GM21529 (cell line): ENCODE measurements around the gene PPP1R12B.
"Not testable (repeated sequence)": the region's sequence is repeated elsewhere in the genome, so short reads cannot be mapped to it uniquely, and the experiment has no call there.

ENCODE experiments used
- ATAC-seq: cut with Tn5 transposase; IDR thresholded peaks from one replicate; pipeline ENCODE4 v1.9.1; 2021; ENCODE audit not compliant: unreplicated experiment

Gene PPP1R12B

DNA sequence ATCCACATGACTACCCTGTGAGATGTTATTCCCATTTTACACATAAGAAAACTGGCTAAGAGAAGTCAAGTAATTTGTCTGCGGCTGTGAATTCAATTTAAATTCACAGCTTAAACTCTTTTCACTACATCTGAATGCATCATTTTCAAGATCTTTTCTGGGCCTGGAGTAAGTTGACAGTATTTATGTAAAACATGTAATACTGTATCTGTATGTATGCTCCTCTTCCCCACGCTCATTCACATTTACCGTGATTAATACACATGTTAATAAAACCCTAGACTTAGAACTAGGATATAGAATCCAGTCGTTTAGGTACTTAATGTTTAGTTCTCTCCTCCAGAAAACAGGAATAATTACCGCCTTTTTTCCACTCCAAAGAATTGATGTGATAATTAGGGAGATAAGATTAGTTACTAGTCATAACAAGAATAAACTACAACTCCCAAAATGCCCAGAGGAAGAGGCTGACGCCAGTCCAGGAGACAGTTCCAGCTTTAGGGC is 442 bp upstream of the PPP1R12B start:
- no peak for ATAC-seq

- ATAC-seq, result peak; percentile 3
These were observed 868 bp downstream of the PPP1R12B start for GRCh38 chr1:202349206-202349928.

DNA sequence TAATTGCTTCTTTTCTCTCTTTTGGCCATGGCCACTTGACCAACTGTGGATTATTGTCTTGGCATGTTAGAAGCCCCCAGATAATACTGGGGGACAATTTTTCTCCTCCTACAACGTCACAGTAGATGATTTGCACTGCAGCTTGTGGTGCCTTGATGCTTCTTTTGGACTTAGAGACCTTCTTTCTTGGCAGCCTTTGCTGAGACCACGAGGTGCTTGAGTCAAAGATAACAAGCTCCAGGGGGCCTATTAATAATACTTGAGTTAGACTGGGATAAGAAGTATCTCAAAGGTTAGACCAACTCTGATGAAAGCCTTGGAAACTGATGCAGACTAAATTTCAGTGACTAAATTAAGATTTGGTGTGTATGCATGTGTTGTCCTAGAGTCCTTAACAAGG is 3.2 kb downstream of the PPP1R12B start:
- no peak for ATAC-seq

GRCh38 chr1:202352583-202353197 is 4.2 kb downstream of the PPP1R12B start:
- ATAC-seq, result not testable (repeated sequence)

GRCh38 chr1:202355944-202356553 is 7.5 kb downstream of the PPP1R12B start:
- ATAC-seq, result no peak

DNA sequence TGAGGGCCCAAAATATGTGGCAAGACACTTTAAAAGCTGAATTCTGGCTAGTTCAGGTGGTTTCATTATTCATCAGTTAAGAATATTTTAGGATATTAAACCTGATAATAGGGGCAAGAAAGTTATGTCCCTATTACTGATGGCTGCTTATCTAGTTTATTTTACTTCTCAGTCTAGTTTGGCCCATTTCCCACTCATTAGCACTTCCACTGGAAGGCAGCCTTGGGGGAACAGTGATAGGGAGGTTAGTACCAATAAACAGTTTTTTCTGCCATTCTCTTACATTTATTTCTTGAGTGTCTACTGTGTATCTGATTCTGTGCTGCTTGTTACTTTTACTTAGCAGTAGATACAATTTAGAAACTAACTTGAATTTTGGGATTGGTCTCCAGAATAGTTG is 9.0 kb downstream of the PPP1R12B start:
- no peak for ATAC-seq

DNA sequence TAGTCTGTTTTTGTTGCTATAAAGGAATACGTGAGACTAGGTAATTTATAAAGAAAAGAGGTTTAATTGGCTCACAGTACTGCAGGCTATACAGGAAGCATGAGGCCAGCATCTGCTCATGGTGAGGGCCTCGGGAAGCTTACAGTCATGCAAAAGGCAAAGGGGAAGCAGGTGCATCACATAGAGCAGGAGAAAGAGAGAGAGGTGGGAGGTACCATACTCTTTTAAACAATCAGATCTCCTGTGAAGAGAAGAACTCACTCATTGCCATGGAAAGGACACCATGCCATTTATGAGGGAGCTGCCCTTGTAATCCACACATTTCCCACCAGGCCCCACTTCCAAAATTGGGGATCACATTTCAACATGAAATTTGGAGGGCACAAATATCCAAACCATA is 12.7 kb downstream of the PPP1R12B start:
- ATAC-seq, result no peak

- ATAC-seq, result no peak
These were observed 13.2 kb downstream of the PPP1R12B start for GRCh38 chr1:202361701-202362100.

DNA sequence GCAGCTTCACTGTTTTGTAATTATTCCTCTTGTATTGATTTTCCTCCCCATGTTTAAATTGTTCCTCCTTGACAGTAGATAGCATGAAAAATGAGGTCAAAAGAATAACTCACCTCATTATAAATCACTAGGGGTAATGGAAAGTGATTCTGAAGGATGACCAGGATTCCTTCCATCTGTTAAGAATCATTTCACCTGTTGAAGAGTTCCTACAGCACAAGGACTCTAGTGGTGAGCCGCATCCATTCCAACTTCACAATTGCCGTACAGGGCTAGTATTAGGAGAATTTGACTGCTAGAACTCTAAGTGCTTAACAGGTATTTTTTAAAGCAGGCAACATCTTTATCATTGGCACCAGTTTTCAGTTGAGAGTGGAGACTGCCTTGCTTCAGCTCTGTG is 13.7 kb downstream of the PPP1R12B start:
- no peak for ATAC-seq

- ATAC-seq, result no peak
These were observed 16.8 kb downstream of the PPP1R12B start for GRCh38 chr1:202365092-202365815.

DNA sequence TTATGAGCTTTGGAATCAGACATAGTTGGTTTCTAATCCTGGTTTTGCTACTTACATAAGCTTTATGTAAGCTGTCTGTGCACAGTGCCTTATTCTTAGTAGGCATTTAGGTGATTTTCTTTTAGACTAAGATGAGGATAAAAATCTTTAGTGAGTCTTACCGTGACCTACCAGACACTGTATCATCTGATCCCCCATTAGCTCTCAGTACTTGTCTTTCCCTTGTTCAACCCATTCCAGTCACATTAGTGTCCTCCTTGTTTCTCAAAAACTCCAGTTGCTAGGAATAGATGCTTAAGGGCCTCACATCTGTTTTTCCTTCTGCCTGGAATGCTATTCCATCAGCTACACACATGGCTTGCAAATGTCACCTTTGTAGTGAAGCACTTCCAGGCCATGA is 18.8 kb downstream of the PPP1R12B start:
- ATAC-seq, result no peak

DNA sequence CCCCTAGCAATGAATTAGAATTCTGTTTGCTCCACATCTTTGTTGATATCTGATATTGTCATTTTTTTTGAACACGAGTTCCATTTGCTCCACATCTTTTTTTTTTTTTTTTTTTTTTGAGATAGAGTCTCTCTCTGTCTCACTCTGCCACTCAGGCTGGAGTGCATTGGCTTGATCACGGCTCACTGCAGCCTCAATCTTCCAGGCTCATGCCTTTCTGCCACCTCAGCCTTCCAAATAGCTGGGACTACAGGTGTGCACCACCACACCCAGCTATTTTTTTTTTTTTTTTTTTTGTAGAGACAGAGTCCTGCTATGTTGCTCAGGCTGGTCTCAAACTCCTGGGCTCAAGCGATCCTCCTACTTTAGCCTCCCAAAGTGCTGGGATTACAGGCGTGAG is 22.4 kb downstream of the PPP1R12B start:
- ATAC-seq, result not testable (repeated sequence)

DNA sequence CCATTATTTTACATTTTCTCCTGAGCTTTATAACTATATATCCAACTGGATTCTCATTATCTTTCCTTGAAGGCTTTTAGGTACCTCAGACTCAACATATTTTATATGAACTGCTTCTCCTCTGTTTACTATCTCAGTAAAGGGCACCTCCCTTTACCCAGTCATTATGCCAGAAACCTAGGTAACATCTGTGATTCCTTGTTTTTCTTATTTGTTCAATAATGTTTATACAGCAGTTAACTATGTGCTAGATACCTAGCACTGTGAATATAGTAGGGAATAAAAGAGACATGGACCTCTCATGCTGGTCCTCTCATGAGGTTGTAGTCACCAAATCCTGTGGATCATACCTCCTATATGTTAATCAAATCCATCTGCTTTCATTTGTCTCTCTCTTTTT is 25.6 kb downstream of the PPP1R12B start:
- ATAC-seq, result no peak

- ATAC-seq, result not testable (repeated sequence)
These were observed 26.7 kb downstream of the PPP1R12B start for GRCh38 chr1:202375175-202375574.

DNA sequence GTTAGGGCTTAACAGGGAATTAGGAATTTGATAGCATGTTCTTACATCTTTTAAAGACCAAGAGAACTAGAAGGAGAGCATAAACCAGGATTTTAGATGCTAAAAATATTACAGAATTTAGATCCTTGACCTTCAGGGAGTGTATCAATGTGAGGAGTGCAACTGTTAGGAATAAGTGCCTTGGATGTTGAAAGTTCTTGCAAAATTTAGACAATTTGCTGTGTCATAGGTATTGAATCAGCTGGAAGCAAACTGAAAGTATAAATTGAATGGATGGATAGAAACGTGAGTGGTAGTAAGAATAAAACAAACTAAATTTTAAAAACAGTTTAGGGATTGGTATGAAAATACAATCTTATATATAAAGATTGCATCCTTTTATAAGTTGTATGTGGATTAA is 27.7 kb downstream of the PPP1R12B start:
- ATAC-seq, result no peak

DNA sequence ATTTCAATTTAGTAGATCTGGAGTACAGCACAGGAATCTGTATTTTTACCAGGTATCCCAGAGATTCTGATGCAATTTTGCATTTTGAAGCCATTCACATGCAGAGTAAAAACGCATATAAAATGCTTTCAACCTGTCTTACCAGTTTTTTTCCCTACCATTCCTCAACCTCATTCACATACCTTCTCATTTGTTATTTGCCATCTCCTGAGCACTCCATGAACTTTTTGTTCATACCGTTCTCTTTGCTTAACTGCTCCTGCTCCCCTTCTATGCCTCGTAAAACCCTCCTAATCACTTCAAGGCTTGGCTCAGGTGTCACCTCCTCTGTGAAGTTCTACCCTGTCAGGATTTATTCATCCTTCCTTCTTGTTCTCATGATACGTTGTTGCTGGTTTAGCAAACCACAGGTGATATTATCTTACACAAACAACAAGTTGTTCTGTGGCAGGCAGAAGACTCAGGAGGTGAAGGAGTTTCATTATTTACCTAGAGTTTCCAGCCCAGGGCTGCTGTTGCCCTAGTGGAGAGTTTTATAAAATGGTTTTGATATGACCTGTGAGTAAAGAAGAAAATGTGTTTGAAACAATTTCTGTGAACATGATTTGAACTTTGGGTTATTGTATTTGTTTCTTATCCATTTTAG is 31.5 kb downstream of the PPP1R12B start:
- ATAC-seq, result not testable (repeated sequence)

DNA sequence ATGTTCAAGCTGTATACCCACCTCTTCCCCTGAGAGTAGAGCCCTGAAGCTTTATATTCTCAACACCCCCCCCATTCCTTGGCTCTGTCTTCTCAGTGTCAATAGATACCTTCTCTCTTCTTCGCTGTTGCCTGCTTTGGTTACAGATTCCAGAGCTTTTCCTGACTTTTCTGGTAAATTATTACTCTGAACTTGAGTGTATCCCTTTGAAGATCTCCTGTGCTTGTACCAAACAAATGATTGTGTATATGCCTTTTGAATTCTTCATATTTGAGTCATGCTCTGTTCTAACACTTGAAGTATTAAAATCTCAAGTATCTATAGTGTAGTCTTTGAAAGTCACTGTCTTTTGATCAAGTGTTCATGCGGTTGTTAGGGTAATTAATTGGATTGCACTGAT is 32.0 kb downstream of the PPP1R12B start:
- not testable (repeated sequence) for ATAC-seq

DNA sequence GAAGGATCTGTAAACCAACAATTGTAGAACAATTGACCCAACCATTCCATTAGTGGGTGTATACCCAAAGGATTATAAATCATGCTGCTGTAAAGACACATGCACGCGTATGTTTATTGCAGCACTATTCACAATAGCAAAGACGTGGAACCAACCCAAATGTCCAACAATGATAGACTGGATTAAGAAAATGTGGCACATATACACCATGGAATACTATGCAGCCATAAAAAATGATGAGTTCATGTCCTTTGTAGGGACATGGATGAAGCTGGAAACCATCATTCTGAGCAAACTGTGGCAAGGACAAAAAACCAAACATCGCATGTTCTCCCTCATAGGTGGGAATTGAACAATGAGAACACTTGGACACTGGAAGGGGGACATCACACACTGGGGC is 33.4 kb downstream of the PPP1R12B start:
- not testable (repeated sequence) for ATAC-seq

DNA sequence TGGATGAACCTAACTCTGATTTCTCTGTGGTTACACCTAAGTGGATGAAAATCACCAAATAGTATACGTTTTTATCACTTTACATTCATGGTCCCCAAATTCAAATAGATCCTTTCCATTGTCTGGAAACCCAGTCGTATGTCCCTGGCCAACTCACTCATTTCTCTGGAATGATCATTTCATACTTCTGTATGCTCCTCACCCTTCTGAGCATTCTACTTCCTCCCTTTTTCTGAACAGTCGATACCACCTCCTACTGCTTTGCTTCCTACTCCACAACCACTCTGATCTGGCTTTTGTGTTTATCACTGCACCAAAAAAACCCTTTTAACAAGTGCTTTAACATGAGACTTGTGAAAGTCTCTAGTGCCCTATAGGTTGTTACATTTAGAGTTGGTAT is 47.3 kb downstream of the PPP1R12B start:
- not testable (repeated sequence) for ATAC-seq

- ATAC-seq, result no peak
These were observed 48.8 kb downstream of the PPP1R12B start for GRCh38 chr1:202397256-202397655.

DNA sequence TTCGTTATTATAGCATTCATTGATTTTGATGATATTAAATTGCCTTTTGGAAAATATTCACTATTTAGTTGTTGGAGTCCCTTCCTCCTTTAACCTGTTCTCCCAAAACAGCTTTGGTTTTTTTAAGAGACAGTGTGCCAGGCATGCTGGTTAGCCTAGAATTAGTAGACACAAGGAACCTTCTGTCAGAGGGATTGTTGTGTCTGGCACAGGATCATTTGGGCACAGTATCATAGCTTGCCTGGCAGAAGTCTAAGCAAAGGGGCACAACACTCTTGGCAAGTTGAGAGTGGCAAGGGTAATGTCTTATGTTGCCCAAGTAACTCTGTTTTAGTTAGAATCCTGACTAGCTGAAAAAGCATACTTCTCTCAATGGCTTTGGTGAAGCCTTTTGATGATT is 49.9 kb downstream of the PPP1R12B start:
- ATAC-seq, result not testable (repeated sequence)
